GM19455 (cell line): ENCODE data around the gene BIRC5.

ENCODE experiments used
- ATAC-seq: cut with Tn5 transposase; IDR thresholded peaks from one replicate; pipeline ENCODE4 v1.9.1; 2021; ENCODE audit not compliant: unreplicated experiment

BIRC5 gene

GRCh38 chr17:78183916-78184315 is 30.1 kb upstream of the BIRC5 start:
- no peak for ATAC-seq

DNA sequence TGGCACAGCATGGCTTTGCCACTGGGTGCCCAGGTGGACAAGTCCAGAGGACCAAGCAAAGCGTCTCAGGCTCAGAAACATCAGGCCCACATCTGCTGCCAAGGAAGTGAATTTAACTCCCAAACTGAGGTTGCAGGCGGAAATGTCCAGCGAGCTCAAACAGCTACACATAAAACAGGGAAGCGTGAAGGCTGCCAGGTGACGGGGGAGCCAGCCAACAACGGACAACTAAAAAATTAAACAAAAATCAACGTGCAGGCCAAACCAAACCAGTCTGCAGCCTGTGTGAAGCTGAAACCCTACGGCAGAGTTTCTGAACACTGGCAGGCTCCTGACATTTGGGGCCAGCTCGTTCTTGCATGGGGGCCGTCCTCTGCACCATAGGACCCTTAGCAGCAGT is 29.7 kb upstream of the BIRC5 start:
- no peak for ATAC-seq

DNA sequence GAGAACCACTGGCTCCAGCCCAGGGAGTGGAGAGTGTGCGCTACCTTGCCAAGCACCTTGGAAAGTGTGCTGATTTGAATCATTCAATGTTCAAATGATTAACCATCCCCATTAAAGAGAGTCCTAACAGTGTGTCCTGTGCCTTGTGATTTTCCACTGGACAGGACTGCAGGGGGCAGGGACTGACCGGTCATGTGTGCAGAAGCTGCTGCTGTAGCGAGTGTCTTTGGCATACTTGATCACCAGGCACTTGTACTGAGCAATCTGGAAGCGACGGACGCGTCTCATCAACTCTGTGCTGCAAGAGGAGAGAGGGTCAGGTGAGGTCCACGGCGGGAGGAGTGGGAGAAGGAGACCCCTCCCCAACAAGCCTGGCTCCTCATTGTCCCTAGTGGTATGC is 29.2 kb upstream of the BIRC5 start:
- no peak for ATAC-seq

DNA sequence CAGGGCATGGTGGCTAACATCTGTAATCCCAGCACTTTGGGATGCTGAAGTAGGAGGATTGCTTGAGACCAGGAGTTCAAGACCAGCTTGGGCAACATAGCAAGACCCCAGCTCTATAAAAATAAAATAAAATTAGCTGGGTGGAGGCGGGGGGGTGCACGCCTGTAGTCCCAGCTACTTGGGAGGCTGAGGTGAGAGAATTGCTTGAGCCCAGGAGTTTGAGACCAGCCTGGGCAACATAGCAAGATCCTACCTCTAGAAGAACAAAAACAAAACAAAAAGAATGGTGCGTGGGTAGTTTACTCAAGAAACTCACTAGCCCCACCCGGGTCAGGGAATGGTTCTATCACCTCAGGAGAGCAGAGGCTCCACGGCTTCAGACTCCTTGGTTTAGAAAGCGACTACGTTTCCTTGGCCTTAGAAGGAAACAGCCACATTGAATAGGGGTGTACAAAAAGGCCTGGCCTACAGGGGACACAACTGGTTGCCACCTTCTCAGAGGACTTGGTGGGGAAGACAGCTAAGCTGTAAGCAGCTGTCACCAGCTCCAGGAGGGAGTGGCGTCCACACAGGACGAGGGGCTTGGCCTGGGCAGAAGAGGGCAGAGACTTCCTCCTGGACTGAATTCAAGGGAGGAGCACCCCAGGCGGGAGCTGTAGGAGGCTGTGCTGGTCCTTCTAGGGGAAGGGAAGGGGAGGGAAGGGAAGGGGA is 27.9 kb upstream of the BIRC5 start:
- ATAC-seq = no peak

DNA sequence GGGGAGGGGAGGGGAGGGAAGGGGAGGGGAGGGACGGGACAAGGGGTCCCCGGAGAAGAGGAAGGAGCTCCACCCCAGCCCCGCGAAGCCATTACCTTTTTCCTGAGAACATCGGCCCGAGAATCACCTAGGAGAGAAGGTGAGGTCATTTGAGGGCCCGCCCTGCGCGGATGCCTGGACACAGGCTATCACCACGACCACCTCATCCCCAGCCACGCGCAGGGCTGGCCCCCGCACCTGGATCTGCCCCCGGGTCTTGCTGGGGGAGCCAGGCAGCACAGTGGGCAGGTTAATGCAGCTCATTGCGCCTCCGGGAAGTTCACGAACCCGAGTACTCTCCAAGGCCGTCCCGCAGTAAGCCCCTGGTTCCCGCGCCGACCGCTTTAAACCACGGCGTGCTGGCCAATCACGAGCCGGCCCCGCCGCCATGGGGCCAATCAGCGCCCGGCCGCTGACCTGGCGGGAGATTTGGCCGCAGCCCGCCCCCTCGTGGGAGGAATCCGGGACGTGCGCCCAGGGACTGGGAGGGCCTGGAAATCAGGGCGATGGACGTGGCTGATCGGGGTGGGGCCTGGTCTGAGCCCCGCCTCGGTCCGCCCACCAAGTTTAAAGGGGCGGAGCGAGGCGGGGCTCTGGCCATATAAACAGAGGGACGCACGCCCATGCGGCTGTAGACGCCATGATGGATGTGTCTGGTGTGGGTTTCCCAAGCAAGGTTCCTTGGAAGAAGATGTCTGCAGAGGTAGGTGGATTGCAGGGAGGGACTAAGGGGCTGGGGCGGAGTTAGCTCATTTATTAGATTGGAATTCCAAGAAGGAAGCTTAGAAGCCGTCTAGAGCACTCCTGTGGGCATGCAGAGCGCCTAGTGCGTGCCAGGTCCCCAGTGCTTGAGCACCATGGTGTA is 27.1 kb upstream of the BIRC5 start, which contains the start of the genes AFMID and TK1:
Gene AFMID (plus strand): TSS at position 671 of the 904 bp plus-strand sequence. CDS start 9 bp downstream, at position 680.
Gene TK1 (minus strand): TSS at position 361 of the 904 bp plus-strand sequence. CDS start 58 bp downstream, at position 303.
- ATAC-seq = peak; percentile 86

DNA sequence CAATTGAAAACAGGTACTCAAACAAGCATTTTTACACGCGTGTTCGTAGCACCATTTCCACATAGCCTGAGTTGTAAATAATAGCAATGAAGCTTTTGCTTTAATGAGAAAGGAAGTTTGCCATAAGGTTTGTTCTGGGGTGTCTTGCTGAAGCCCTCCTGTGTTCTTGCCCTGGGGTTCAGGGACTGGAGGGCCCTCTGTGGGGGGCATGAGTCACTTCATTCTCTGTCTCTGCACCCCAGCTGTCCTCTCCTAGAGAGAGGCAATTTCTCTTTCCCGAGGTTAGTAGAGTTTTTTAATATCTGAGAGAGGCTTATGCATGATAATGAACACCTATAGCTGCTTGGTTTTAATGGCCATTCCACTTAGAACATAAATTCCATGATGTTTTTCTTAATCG is 17.3 kb upstream of the BIRC5 start:
- ATAC-seq = no peak

DNA sequence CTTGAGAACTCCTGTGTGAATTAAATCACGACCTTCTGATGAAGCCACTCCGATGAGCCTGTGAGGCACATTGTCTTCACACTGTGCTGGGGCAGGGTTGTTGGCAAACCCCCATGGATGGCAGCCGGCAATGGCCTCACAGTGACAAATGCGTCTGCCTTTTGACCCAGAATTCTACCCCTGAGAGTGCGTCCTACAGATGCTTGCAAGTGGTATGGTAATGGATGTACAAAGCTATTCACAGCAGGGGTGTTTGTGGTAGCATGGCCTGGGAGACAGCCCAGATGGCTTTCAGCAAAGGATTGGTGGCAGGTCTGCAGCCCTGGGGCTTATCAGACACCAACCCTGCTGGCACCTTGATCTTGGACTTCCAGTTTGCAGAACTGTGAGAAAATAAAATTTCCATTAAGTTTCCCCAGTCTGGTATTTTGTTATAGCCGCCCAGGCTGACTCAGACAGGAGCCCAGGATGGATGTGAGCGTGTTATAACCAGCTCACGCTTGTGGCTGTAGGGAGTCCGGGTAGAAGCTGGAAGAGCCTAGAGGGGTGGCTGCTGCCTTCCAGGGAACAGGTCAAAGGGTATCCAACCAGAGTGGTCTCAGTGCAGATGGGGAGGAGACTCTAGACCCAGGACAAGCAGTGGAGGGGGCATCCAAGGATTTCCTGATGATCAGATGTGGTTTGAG is 16.8 kb upstream of the BIRC5 start:
- ATAC-seq = no peak

DNA sequence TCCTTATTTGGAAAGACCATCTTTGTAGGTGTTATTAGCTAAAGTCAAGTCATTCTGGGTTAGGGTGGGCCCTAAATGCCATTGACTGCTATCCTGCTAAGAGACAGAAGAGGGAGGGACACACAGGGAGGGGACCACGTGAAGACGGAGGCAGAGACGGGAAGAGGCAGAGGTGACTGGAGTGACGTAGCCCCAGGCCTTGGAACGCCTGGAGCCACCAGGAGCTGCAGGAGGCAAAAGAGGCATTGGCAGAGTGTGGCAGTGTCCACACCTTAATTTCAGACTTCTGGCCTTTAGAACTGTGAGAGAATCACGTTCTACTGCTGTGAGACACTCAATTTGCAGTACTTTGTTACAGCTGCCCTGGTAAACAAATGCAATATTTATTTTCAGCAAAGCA is 13.6 kb upstream of the BIRC5 start:
- ATAC-seq = no peak

GRCh38 chr17:78202666-78203065 is 11.4 kb upstream of the BIRC5 start:
- ATAC-seq = no peak

DNA sequence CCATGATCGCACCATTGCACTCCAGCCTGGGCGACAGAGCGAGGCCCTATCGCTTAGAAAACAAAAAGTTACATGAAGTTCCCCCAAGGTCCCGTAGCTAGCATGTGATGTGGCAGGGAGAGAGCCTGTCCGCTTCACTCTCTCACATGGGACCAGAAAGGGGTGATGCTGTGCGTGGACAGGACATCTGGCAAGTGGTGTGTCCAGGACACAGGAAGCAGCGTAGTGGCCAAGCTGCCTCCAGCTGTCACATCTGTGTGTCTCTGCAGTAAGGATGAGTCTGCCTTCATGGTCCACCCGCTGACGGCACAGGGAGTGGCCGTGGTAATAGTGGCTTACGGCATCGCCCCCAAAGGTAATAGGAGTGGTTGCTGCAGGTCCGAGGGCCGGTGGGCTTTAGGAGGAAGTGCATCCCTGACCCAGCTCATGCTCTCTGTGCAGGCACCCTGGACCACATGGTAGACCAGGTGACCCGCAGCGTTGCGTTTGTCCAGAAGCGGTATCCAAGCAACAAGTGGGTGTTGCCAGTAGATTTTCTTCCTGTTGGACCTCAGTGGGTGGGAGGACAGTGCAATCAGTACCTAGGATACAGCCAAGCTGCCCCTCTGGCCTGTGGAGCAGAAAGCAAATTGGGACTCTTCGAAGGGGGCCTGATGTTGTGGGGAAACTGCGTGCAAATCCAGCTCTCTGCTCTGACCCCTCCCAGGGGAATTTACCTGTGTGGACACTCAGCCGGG is 9.5 kb upstream of the BIRC5 start:
- ATAC-seq = no peak

DNA sequence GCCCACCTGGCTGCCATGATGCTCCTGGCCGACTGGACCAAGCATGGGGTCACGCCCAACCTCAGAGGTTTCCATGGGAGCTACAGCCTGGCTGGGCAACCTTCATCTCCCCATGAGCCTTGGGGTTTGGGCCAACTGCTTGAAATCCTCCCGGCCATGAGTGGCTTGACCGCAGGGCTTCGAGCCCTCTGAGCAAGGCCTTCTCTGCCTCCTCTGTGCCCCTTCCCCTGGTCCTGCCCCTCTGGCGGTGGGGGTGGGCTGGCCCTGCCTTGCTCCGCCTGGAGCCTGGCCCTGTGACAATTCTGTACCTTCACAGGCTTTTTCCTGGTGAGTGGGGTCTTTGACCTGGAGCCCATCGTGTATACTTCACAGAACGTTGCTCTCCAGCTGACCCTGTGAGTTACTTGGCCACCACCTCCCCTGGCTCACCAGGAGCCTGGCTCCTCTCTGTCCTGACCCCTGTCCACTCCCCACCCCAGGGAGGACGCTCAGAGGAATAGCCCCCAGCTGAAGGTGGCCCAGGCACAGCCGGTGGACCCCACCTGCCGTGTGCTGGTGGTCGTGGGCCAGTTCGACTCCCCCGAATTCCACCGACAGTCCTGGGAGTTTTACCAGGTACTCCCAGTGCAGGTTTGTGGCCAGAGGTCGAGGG is 8.8 kb upstream of the BIRC5 start:
- ATAC-seq = no peak

DNA sequence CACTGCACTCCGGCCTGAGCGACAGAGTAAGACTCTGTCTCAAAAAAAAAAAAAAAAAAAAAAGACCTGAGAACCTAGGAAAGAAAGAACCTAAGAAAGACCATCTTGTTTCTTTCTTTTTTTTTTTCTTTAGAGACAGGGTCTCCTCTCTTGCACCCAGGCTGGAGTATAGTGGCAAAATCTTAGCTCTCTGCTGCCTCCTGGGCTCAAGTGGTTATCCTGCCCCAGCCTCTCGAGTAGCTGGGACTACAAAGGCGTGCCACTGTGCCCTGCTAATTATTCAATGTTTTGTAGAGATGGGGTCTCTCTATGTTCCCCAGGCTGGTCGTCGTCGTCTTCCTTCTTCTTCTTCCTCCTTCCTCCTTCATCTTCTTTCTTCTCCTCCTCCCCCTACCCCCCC is 7.8 kb upstream of the BIRC5 start:
- ATAC-seq = no peak

DNA sequence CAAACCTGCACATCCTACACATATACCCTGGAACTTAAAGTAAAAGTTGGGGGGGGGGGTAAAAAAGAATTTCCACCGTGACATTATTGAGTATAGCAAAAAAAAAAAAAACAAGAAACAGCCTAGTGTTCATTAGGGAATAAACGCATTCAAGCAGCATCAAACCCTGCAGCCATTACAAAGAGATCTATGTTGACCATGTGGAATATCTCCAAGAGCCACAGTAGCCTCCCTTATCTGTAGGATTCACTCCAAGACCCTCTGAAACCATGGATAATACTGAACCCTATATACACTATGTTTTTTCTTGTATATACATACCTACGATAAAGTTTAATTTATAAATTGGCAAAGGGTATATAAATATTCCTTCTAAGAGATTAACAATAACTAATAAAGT is 5.6 kb upstream of the BIRC5 start:
- no peak for ATAC-seq

GRCh38 chr17:78210111-78210510 is 3.9 kb upstream of the BIRC5 start:
- ATAC-seq = no peak

DNA sequence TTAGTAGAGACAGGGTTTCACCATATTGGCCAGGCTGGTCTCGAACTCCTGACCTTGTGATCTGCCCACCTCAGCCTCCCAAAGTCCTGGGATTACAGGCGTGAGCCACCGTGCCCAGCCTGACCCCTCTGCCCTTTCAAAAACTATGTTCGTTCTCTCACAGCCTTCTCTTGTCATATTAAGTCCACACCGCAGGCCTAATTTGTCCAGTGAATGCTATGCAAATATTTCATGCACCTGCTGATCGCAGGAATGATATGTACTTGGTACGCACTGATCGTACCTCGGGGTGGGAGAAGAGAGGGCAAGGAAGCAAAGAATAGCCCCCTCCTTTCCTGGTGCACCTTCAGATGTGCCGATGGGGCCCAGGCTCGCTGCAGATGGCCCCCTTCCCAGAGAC is 3.0 kb upstream of the BIRC5 start:
- ATAC-seq = no peak

- ATAC-seq = no peak
Observed at GRCh38 chr17:78214706-78215061, 631 bp downstream of the BIRC5 start.

DNA sequence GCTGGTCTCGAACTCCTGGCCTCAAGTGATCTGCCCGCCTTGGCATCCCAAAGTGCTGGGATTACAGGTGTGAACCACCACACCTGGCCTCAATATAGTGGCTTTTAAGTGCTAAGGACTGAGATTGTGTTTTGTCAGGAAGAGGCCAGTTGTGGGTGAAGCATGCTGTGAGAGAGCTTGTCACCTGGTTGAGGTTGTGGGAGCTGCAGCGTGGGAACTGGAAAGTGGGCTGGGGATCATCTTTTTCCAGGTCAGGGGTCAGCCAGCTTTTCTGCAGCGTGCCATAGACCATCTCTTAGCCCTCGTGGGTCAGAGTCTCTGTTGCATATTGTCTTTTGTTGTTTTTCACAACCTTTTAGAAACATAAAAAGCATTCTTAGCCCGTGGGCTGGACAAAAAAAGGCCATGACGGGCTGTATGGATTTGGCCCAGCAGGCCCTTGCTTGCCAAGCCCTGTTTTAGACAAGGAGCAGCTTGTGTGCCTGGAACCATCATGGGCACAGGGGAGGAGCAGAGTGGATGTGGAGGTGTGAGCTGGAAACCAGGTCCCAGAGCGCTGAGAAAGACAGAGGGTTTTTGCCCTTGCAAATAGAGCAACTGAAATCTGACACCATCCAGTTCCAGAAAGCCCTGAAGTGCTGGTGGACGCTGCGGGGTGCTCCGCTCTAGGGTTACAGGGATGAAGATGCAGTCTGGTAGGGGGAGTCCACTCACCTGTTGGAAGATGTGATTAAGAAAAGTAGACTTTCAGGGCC is 5.5 kb downstream of the BIRC5 start:
- ATAC-seq = no peak

- ATAC-seq = no peak
Observed at GRCh38 chr17:78223061-78223460, 9.0 kb downstream of the BIRC5 start.

- no peak for ATAC-seq
Observed at GRCh38 chr17:78223765-78224164, 9.7 kb downstream of the BIRC5 start.
